OCI-LY7 (cell line): ENCODE results near the gene ARHGEF38. TPM values are rescaled to one million over a fixed set of nuclear protein-coding genes. Genes with fewer than 3 reads are reported as not detected.

Experiments
- BruUV-seq: library from RNA; stranded (reverse); fragments of 400-500 nt; replicated peaks from 2 replicates; lab custom pipeline; 2021; lab: Mats Ljungman, UMichigan
- CTCF ChIA-PET: fragments of 300-600 bp; sonication (Branson Sonifier 250); formaldehyde crosslinking; loops from one replicate; lab custom pipeline; 2022; ENCODE audit warnings: antibody characterized with exemption; ENCODE audit not compliant: unreplicated experiment; lab: Charles Lee
- POLR2A ChIA-PET: fragments of 300-600 bp; sonication (Branson Sonifier 250); formaldehyde crosslinking; loops from one replicate; lab custom pipeline; 2022; ENCODE audit warnings: antibody characterized with exemption; lab: Charles Lee
- DNase-seq: peaks from one replicate; pipeline ENCODE4 v3.0.0-alpha.2; 2015; ENCODE audit warnings: low spot score
- H2AFZ ChIP-seq: fragments of 200-600 bp; sonication (generic), shearing (Covaris generic); 2 replicates; pipeline ENCODE4 v1.6.1; 2014; ENCODE audit warnings: mild to moderate bottlenecking, antibody characterized with exemption, low read length, moderate library complexity
- H3K27ac ChIP-seq: fragments of 200-600 bp; sonication (generic); 2 replicates; pipeline ENCODE4 v1.5.1; 2014; ENCODE audit warnings: mixed run types, low read depth, mild to moderate bottlenecking, moderate library complexity, low read length, inconsistent platforms; ENCODE audit not compliant: poor library complexity, severe bottlenecking
- H3K36me3 ChIP-seq: fragments of 200-600 bp; sonication (generic); 2 replicates; pipeline ENCODE4 v1.6.1; 2014; ENCODE audit warnings: mild to moderate bottlenecking, antibody characterized with exemption, low read length, moderate library complexity, mixed read lengths; ENCODE audit not compliant: insufficient read depth
- H3K4me1 ChIP-seq: fragments of 200-600 bp; sonication (generic); 2 replicates; pipeline ENCODE4 v1.5.1; 2014; ENCODE audit warnings: mild to moderate bottlenecking, low read length; ENCODE audit not compliant: insufficient read depth, poor library complexity, severe bottlenecking
- H3K4me2 ChIP-seq: fragments of 200-600 bp; sonication (generic); 2 replicates; pipeline ENCODE4 v1.6.1; 2014; ENCODE audit warnings: mild to moderate bottlenecking, low read length
- H3K4me3 ChIP-seq: fragments of 200-600 bp; sonication (generic); 2 replicates; pipeline ENCODE4 v1.5.1; 2014; ENCODE audit warnings: mild to moderate bottlenecking, low read depth, low read length; ENCODE audit not compliant: poor library complexity, severe bottlenecking
- H3K79me2 ChIP-seq: fragments of 200-600 bp; sonication (generic); 2 replicates; pipeline ENCODE4 v1.6.1; 2016; ENCODE audit warnings: low read depth, mild to moderate bottlenecking, low read length, moderate library complexity, mixed read lengths; ENCODE audit not compliant: insufficient read depth
- H3K9me2 ChIP-seq: fragments of 200-600 bp; sonication (generic); 2 replicates; pipeline ENCODE4 v1.6.1; 2016; ENCODE audit warnings: mild to moderate bottlenecking, low read length, mixed read lengths; ENCODE audit not compliant: insufficient read depth
- H3K9me3 ChIP-seq: fragments of 200-600 bp; sonication (generic); 2 replicates; pipeline ENCODE4 v1.6.1; 2014; ENCODE audit warnings: mild to moderate bottlenecking, mixed run types, low read length, mixed read lengths
- H4K20me1 ChIP-seq: fragments of 200-600 bp; sonication (generic); 2 replicates; pipeline ENCODE4 v1.6.1; 2014; ENCODE audit warnings: mild to moderate bottlenecking, antibody characterized with exemption, low read length, moderate library complexity, mixed read lengths; ENCODE audit not compliant: insufficient read depth
- CTCF ChIP-seq: fragments of 200-600 bp; sonication (generic); conservative IDR thresholded peaks from 2 replicates; pipeline ENCODE4 v1.5.1; 2014; ENCODE audit warnings: mild to moderate bottlenecking, antibody characterized with exemption, low read length, moderate library complexity, mixed read lengths
- EZH2phosphoT487 ChIP-seq: fragments of 200-600 bp; sonication (generic); IDR thresholded peaks from 2 replicates; pipeline ENCODE4 v1.6.1; 2018; ENCODE audit warnings: low read depth, borderline replicate concordance, mild to moderate bottlenecking, mixed run types, antibody characterized with exemption, low read length, moderate library complexity, mixed read lengths
- intact Hi-C: fragments of 100-400 bp; cut with micrococcal nuclease; formaldehyde crosslinking; loops from one replicate; pipeline ENCODE4 v1.10.0; 2022; ENCODE audit not compliant: unreplicated experiment
- total RNA-seq, 2 experiments: library from RNA; depleted of rRNA in 1 of 2; stranded (reverse); fragments of >200 nt in 1 of 2; shearing (Covaris generic) in 1 of 2; gene quantifications; 2 replicates each; pipeline ENCODE4 v1.2.3, GENCODE V29; 2014 to 2022

Gene ARHGEF38
- total RNA-seq, 2 experiments from 2014 or later, result not detected

- Histone ChIP-seq H3K9me3 (no peaks in the 10 kb centered on the region), H3K9me2 (no peaks in the 10 kb centered on the region), H4K20me1 (no peaks in the 10 kb centered on the region), H3K4me2 (no peak overlapping the region), H3K79me2 (peaks cover 9% of the 10 kb centered on the region; the same call in 1 of the 2 replicates), H3K4me3 (no peak overlapping the region), H3K27ac (no peak overlapping the region), H3K4me1 (no peaks in the 10 kb centered on the region), H3K36me3 (peaks cover 64% of the 10 kb centered on the region), H2AFZ (no peak overlapping the region)
- no peak for DNase-seq
- no TSS peak for BruUV-seq
- ChIA-PET POLR2A (interaction anchor here (0.7 to 1.5 kb wide), 3 partner anchors 9 to 29 kb away, joined by 3 to 5 read pairs (median 3); no protein-coding TSS in a partner anchor), CTCF (interaction anchor here (0.9 to 1.7 kb wide), 2 partner anchors 10 to 225 kb away, joined by 4 to 5 read pairs; partner anchors contain the start of genes GSTCD, INTS12 and PPA2)
- intact Hi-C loops, result no loop called here
- TF ChIP-seq CTCF (no peak), EZH2phosphoT487 (no peak)
These were observed 146.2 kb downstream of the ARHGEF38 start for GRCh38 chr4:105698607-105699006.

DNA sequence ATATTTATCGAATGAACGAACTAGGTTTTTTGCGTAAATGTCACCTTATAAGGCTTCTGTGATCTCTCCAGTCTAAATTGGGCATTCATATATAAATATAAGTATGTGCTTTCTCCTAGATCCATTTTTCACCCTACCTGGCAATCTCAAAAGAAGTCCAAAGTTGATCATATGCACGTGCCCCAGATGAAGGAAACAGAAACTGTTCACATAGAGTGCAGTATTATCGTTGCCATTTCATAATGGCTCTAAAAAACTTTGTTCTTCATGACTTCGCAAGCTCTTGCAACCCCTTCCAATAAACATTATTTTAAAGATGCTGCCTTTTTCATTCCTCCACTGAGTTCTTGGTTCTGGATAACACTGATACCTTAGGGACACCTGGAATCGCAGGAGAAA is 155.4 kb downstream of the ARHGEF38 start:
- Histone ChIP-seq H3K4me2 (peak overlapping the region; percentile 77), H3K9me3 (no peaks in the 10 kb centered on the region), H3K79me2 (peaks cover 55% of the 10 kb centered on the region), H3K36me3 (0 out of 2 replicates have a peak, but pooled peaks cover 5% of the 10 kb centered on the region), H4K20me1 (no peaks in the 10 kb centered on the region), H3K9me2 (no peaks in the 10 kb centered on the region), H3K27ac (peak overlapping the region; percentile 14), H3K4me1 (peaks cover 19% of the 10 kb centered on the region), H2AFZ (peak overlapping the region; percentile 69; the same call in 1 of the 2 replicates), H3K4me3 (peak overlapping the region; percentile 90)
- intact Hi-C loops, result loop anchor here (1.0 kb wide), 1 partner anchor 234 kb away; no protein-coding TSS in a partner anchor
- DNase-seq, result no peak
- POLR2A ChIA-PET, result interaction anchor here (1.0 kb wide), 1 partner anchor 8 kb away, joined by 5 read pairs; no protein-coding TSS in a partner anchor
- TF ChIP-seq CTCF (no peak), EZH2phosphoT487 (no peak)
- BruUV-seq, result no TSS peak
- CTCF ChIA-PET, result interaction anchor here (0.8 kb wide), 1 partner anchor 8 kb away, joined by 5 read pairs; no protein-coding TSS in a partner anchor
